GM19099 (cell line): ENCODE measurements around the gene GCH1.

Experiments
- POLR2A ChIP-seq: IDR thresholded peaks from 3 replicates; pipeline ENCODE4 v1.6.1; 2011; ENCODE audit warnings: low read depth; ENCODE audit not compliant: insufficient read length; ENCODE audit errors: extremely low read depth

Gene GCH1

GRCh38 chr14:54840336-54840735, 62.3 kb downstream of the GCH1 start:
- no peak for TF ChIP-seq POLR2A

- TF ChIP-seq POLR2A = no peak
Observed at GRCh38 chr14:54839701-54840119, 62.9 kb downstream of the GCH1 start.

GRCh38 chr14:54838931-54839512, 63.6 kb downstream of the GCH1 start:
- no peak for TF ChIP-seq POLR2A

GRCh38 chr14:54837508-54838149, 65.0 kb downstream of the GCH1 start:
- no peak for TF ChIP-seq POLR2A

- no peak for TF ChIP-seq POLR2A
Observed at GRCh38 chr14:54836231-54836630, 66.4 kb downstream of the GCH1 start.

- no peak for TF ChIP-seq POLR2A
Observed at GRCh38 chr14:54834727-54835126, 67.9 kb downstream of the GCH1 start.

- no peak for TF ChIP-seq POLR2A
Observed at GRCh38 chr14:54834081-54834480, 68.5 kb downstream of the GCH1 start.

GRCh38 chr14:54830650-54831049, 72.0 kb downstream of the GCH1 start:
- no peak for TF ChIP-seq POLR2A

- TF ChIP-seq POLR2A = no peak
Observed at GRCh38 chr14:54829486-54830224, 73.0 kb downstream of the GCH1 start.

GRCh38 chr14:54828037-54828436, 74.6 kb downstream of the GCH1 start:
- TF ChIP-seq POLR2A = no peak

GRCh38 chr14:54823757-54824549, 78.7 kb downstream of the GCH1 start:
- TF ChIP-seq POLR2A = no peak

GRCh38 chr14:54822685-54823084, 79.9 kb downstream of the GCH1 start:
- TF ChIP-seq POLR2A = no peak

- TF ChIP-seq POLR2A = no peak
Observed at GRCh38 chr14:54818201-54819133, 84.2 kb downstream of the GCH1 start.

GRCh38 chr14:54817506-54817905, 85.1 kb downstream of the GCH1 start:
- TF ChIP-seq POLR2A = no peak
